GM10266 (cell line): ENCODE results near the gene ALDH1A3.

Experiments used
- DNase-seq: peaks from one replicate; pipeline ENCODE4 v3.0.0; 2012; ENCODE audit errors: extremely low spot score
- TF ChIP-seq, protein P1 (sequence below): IDR thresholded peaks from 2 replicates; pipeline ENCODE4 v1.5.1; 2012; ENCODE audit warnings: mild to moderate bottlenecking, low read depth; ENCODE audit not compliant: control insufficient read depth, insufficient read depth; ENCODE audit errors: missing control alignments

ALDH1A3 gene

DNA sequence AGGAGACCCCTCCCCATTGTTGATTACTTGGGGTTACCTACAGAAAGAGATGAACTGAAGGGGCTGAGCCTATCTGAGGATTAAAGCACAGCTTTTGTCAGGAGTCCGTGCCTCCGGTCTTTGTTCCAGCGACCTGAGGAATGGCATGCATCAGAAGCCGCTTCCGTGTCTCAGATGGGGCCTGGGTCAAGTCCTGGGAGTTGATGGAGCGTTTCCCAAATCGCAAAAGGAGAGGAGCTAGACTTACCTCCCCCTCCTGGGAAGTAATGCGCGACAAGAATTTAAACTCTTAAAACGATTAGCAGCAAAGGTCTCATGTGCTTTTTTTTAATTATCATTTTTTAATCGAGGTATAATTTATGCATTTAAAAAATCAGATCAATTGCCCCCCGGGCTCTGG is 983 bp upstream of the ALDH1A3 start:
- TF ChIP-seq, protein P1, sequence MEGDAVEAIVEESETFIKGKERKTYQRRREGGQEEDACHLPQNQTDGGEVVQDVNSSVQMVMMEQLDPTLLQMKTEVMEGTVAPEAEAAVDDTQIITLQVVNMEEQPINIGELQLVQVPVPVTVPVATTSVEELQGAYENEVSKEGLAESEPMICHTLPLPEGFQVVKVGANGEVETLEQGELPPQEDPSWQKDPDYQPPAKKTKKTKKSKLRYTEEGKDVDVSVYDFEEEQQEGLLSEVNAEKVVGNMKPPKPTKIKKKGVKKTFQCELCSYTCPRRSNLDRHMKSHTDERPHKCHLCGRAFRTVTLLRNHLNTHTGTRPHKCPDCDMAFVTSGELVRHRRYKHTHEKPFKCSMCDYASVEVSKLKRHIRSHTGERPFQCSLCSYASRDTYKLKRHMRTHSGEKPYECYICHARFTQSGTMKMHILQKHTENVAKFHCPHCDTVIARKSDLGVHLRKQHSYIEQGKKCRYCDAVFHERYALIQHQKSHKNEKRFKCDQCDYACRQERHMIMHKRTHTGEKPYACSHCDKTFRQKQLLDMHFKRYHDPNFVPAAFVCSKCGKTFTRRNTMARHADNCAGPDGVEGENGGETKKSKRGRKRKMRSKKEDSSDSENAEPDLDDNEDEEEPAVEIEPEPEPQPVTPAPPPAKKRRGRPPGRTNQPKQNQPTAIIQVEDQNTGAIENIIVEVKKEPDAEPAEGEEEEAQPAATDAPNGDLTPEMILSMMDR: no peak
- no peak for DNase-seq

DNA sequence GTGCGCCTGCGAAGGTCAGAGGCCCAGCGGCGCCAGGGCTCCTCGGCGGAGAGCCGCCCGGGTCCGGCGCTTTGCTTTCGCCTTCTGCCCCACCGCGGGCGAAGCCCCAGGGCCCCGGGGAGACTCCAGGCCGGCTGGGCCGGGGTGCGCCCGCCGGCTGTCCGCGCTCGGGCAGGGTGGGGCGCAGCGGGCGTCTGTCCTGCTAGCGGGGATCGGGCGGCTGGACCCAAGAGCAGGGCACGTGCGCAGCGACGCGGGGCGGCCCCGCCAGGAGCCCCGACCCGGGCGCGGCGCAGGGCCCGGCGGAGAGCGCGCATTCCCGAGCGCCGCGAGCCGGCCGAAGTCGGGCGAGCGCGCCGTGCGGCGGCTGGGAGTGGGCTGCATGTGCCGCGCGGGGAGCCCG is 569 bp upstream of the ALDH1A3 start:
- TF ChIP-seq, protein P1: no peak
- DNase-seq: peak; percentile 62

DNA sequence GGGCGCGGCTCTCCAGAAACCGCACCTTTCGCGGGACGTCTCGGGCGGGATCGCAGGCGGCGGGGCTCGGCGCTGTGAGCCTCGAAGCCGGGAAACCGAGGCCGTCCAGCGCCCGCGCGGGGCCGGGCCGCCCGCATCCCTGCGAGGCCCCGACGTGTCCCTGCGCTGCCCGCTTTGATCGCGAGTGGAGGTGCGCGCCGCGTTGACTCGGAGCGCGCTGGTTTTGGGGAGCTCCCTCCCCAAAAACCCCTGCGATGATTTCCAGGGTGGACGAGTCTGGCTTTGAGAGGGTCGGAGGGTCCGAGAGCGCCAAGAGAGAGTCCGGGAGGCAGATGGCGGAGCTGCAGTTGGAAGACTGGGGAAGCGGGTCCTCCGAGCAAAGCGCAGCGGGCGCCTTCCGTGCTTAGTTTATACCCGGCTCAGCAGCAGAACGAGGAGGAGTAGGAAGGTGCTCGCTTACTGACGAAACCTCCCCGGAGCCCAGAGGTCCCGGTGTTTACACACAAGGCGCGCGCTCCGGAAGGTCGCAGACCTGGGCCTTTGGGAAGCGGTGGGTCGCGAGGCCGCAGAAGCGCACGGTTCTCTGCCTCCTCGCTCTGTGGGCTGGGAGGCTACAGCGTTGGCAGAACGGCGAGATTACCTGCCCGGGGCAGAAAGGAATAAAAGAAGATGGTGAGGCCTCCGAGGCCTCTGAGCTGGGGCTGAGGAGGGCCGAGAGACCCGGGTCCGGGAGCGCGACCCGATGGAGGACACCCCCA is 687 bp downstream of the ALDH1A3 start:
- DNase-seq: peak; percentile 30
- TF ChIP-seq, protein P1: no peak

DNA sequence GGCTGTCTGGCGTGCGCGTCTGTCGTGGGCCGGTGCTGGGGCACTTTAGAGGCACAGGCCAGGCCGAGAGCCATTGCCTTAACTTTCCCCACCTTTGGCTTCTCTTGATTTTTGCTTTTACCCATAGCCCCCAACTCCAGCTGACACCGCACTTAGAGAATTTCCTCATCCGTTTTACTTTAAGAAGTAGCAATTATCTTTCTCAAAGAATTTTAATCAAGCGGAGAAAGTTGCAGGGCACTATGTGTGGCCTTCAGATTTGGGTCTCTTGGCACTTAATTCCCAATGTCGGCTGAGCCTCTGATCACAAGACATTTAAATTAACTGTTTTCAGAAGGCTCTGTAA is 1.2 kb downstream of the ALDH1A3 start:
- TF ChIP-seq, protein P1: no peak
- DNase-seq: no peak

DNA sequence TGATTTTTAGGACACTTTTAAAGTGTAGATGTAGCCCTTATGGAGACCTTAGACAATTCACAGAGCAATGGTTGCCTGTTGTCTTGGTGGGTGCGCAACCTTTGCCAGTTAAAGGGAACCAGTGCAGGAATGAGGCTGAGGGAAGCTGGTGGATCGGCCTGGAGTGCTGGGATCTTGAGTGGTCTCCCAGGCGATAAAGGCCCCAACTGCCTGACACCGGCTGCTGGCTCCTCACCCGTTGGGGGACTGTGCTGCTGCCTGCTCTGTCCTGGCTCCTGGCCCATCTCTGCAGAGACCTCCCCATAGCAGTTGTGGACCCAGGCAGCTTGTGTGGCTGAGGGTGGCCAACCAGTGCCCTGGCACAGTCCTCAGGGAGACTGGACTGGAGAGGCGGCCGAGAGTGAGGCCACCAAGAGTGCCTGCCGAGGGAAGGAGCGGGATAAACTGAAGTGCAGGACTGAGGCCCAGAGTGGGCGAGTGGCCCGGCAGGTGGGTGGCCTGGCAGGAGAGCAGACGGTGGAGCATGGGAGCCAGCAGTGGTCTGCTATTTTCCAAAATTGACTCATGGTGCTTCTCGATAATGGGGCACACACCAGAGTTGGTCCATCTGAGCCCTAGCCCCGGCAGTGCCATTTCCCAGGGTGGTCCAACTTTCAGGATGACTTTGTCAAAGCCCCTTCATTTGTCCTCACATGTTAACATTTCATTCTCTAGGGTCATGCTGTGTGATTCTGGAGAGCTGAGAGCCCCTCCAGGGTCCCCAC is 2.1 kb downstream of the ALDH1A3 start:
- no peak for DNase-seq
- TF ChIP-seq, protein P1: no peak

DNA sequence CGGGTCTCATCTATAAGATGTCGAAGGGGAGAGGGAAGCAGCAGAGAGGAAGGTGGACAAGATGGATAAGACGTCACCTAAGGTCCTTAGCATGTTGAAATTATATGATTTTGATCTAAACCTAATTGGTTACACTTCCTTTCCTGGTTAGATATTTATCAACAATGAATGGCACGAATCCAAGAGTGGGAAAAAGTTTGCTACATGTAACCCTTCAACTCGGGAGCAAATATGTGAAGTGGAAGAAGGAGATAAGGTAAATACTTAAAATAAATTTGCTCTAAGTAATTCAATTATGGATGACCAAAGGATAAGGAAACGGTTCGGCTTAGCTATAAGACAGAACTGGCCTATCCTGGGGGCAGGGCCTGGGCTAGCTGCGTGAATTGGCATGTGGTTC is 5.5 kb downstream of the ALDH1A3 start:
- TF ChIP-seq, protein P1: no peak
- DNase-seq: no peak

DNA sequence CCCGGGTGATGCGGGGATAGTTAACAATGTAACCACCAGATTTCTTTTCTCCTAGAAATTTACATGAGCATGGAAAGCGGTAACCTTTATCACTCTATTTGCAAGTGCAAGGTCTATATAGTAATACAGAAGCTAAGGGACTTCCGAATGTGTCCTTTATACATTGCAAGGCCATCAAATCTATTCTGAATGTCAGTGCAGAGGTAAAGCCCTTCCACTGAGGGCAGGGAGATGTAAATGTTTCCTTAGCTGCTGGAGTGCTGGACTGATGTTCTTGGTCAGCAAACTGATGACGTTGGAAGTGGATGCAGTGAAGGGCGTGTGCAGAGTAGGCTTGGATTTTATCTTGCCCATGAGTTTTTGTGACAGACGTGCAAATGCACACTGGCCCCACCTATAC is 6.2 kb downstream of the ALDH1A3 start:
- TF ChIP-seq, protein P1: no peak
- no peak for DNase-seq
